DND-41 (cell line): Measurements from ENCODE around the gene FAM120A.

ENCODE experiments used
- ATAC-seq: fragments of 200-7000 bp; cut with Tn5 transposase; 3 replicates; pipeline ENCODE4 v1.9.1; 2021; ENCODE audit warnings: low read depth; ENCODE audit not compliant: insufficient read depth
- DNase-seq: peaks from one replicate; pipeline ENCODE4 v3.0.0-alpha.2; 2020
- H2AFZ ChIP-seq: 2 replicates; pipeline ENCODE4 v1.6.0; 2012; ENCODE audit warnings: low read depth, low read length
- H3K27ac ChIP-seq: 2 replicates; pipeline ENCODE4 v1.5.1; 2012; ENCODE audit warnings: low read length, inconsistent platforms
- H3K27me3 ChIP-seq: fragments of 200-600 bp; sonication (generic); 2 replicates; pipeline ENCODE4 v1.6.0; 2012; ENCODE audit warnings: low read length, mild to moderate bottlenecking, inconsistent platforms; ENCODE audit not compliant: insufficient read depth, poor library complexity
- H3K36me3 ChIP-seq: 2 replicates; pipeline ENCODE4 v1.5.1; 2012; ENCODE audit warnings: low read length, inconsistent platforms; ENCODE audit not compliant: insufficient read depth
- H3K4me1 ChIP-seq: 2 replicates; pipeline ENCODE4 v1.5.1; 2012; ENCODE audit warnings: mild to moderate bottlenecking, low read length; ENCODE audit not compliant: insufficient read depth
- H3K4me2 ChIP-seq: 2 replicates; pipeline ENCODE4 v1.6.0; 2012; ENCODE audit warnings: mild to moderate bottlenecking, moderate library complexity, low read length, inconsistent platforms; ENCODE audit not compliant: insufficient read depth
- H3K4me3 ChIP-seq, 2 experiments: fragments of 200-600 bp in 1 of 2; shearing (Covaris generic) in 1 of 2; 2 replicates each; pipeline ENCODE4 v1.5.1; 2012 to 2016; ENCODE audit warnings: inconsistent platforms in 2 of 2, low read length in 2 of 2, mild to moderate bottlenecking in 2 of 2, low read depth in 1 of 2, moderate library complexity in 1 of 2
- H3K79me2 ChIP-seq: 2 replicates; pipeline ENCODE4 v1.6.0; 2012; ENCODE audit warnings: low read length, inconsistent platforms; ENCODE audit not compliant: insufficient read depth
- H3K9ac ChIP-seq: 2 replicates; pipeline ENCODE4 v1.6.0; 2012; ENCODE audit warnings: low read depth, mild to moderate bottlenecking, inconsistent platforms, low read length, moderate library complexity
- H3K9me3 ChIP-seq: 2 replicates; pipeline ENCODE4 v1.5.1; 2012; ENCODE audit warnings: low read length, moderate library complexity, mild to moderate bottlenecking, inconsistent platforms; ENCODE audit not compliant: insufficient read depth, severe bottlenecking
- H4K20me1 ChIP-seq: 2 replicates; pipeline ENCODE4 v1.6.0; 2012; ENCODE audit warnings: low read length; ENCODE audit not compliant: insufficient read depth
- CTCF ChIP-seq: IDR thresholded peaks from 2 replicates; pipeline ENCODE4 v1.5.1; 2012; ENCODE audit warnings: borderline replicate concordance, low read length, moderate library complexity, mild to moderate bottlenecking; ENCODE audit not compliant: poor library complexity, severe bottlenecking; ENCODE audit errors: extremely low read depth
- EZH2 ChIP-seq: IDR thresholded peaks from 3 replicates; pipeline ENCODE4 v1.6.1; 2012; ENCODE audit warnings: borderline replicate concordance, low read depth, mild to moderate bottlenecking, moderate library complexity, low read length, inconsistent platforms; ENCODE audit not compliant: severe bottlenecking

The FAM120A gene

GRCh38 chr9:93546356-93546755, 94.9 kb downstream of the FAM120A start:
- H2AFZ ChIP-seq: no peak overlapping the region
- H3K27ac ChIP-seq: no peak overlapping the region
- no peak overlapping the region for H3K4me3 ChIP-seq
- DNase-seq (no peak), ATAC-seq (no peak)
- peaks cover 3% of the 10 kb centered on the region; the same call in 1 of the 2 replicates for H3K79me2 ChIP-seq
- no peaks in the 10 kb centered on the region for H3K27me3 ChIP-seq
- no peaks in the 10 kb centered on the region for H3K4me1 ChIP-seq
- H3K9me3 ChIP-seq: no peaks in the 10 kb centered on the region
- no peak overlapping the region for H3K9ac ChIP-seq
- H3K4me2 ChIP-seq: no peak overlapping the region
- H3K36me3 ChIP-seq: peaks cover 66% of the 10 kb centered on the region
- H4K20me1 ChIP-seq: no peaks in the 10 kb centered on the region
- TF ChIP-seq EZH2 (no peak), CTCF (no peak)

GRCh38 chr9:93549611-93550010, 98.1 kb downstream of the FAM120A start:
- H3K27me3 ChIP-seq: no peaks in the 10 kb centered on the region
- DNase-seq (no peak), ATAC-seq (no peak)
- H3K36me3 ChIP-seq: peaks cover 74% of the 10 kb centered on the region
- no peak for TF ChIP-seq EZH2
- no peak for TF ChIP-seq CTCF
- H3K9me3 ChIP-seq: no peaks in the 10 kb centered on the region
- no peak overlapping the region for H2AFZ ChIP-seq
- H3K79me2 ChIP-seq: no peaks in the 10 kb centered on the region; the same call in 1 of the 2 replicates
- no peak overlapping the region for H3K9ac ChIP-seq
- H3K4me2 ChIP-seq: no peak overlapping the region
- no peak overlapping the region for H3K27ac ChIP-seq
- no peaks in the 10 kb centered on the region for H3K4me1 ChIP-seq
- no peaks in the 10 kb centered on the region for H4K20me1 ChIP-seq
- H3K4me3 ChIP-seq: no peak overlapping the region

GRCh38 chr9:93552923-93553322, 101.4 kb downstream of the FAM120A start:
- Histone ChIP-seq H3K4me2 (no peak overlapping the region), H3K36me3 (peaks cover 75% of the 10 kb centered on the region), H3K79me2 (no peaks in the 10 kb centered on the region), H3K4me3 (no peak overlapping the region), H3K4me1 (no peaks in the 10 kb centered on the region), H2AFZ (no peak overlapping the region), H3K27me3 (no peaks in the 10 kb centered on the region), H3K27ac (no peak overlapping the region), H3K9ac (no peak overlapping the region), H4K20me1 (no peaks in the 10 kb centered on the region), H3K9me3 (no peaks in the 10 kb centered on the region)
- DNase-seq (no peak), ATAC-seq (no peak)
- TF ChIP-seq EZH2: no peak
- TF ChIP-seq CTCF: no peak

GRCh38 chr9:93555370-93555769, 103.9 kb downstream of the FAM120A start:
- Histone ChIP-seq H3K27me3 (no peaks in the 10 kb centered on the region), H3K9ac (no peak overlapping the region), H3K4me1 (no peaks in the 10 kb centered on the region), H3K9me3 (no peaks in the 10 kb centered on the region), H3K4me3 (no peak overlapping the region), H3K79me2 (no peaks in the 10 kb centered on the region), H4K20me1 (no peaks in the 10 kb centered on the region), H2AFZ (no peak overlapping the region), H3K36me3 (peaks cover 82% of the 10 kb centered on the region), H3K27ac (no peak overlapping the region), H3K4me2 (no peak overlapping the region)
- DNase-seq: no peak
- TF ChIP-seq EZH2: no peak
- TF ChIP-seq CTCF: no peak
- ATAC-seq: no peak
